Neural cell (in vitro differentiated cells): ENCODE results near the gene ZDHHC7. TPM values are rescaled to one million over a fixed set of nuclear protein-coding genes. Genes with fewer than 3 reads are reported as not detected.
A peak's percentile ranks its signal among the peaks of the same experiment; 100 is the strongest.

Experiments
- H2AFZ ChIP-seq: fragments of 200-600, 300-800 bp; sonication (generic), shearing (Covaris generic); 2 replicates; pipeline ENCODE4 v1.6.0; 2014; ENCODE audit warnings: low read depth, mild to moderate bottlenecking, antibody characterized with exemption, low read length, moderate library complexity
- H3F3A ChIP-seq: fragments of 200-600 bp; shearing (Covaris generic); 2 replicates; pipeline ENCODE4 v1.6.1; 2016; ENCODE audit warnings: mild to moderate bottlenecking, moderate library complexity, mixed read lengths, antibody characterized with exemption, low read length; ENCODE audit not compliant: insufficient read depth, poor library complexity, severe bottlenecking
- H3K27ac ChIP-seq: fragments of 200-600, 300-800 bp; sonication (generic), shearing (Covaris generic); 2 replicates; pipeline ENCODE4 v1.5.1; 2014; ENCODE audit warnings: mild to moderate bottlenecking, low read length, moderate library complexity
- H3K27me3 ChIP-seq: fragments of 300-800, 200-600 bp; sonication (generic), shearing (Covaris generic); 2 replicates; pipeline ENCODE4 v1.6.0; 2014; ENCODE audit warnings: mild to moderate bottlenecking, low read depth, low read length, moderate library complexity; ENCODE audit not compliant: insufficient read depth
- H3K36me3 ChIP-seq: fragments of 300-800, 200-600 bp; sonication (generic), shearing (Covaris generic); 2 replicates; pipeline ENCODE4 v1.5.1; 2014; ENCODE audit warnings: mild to moderate bottlenecking, antibody characterized with exemption, low read length, moderate library complexity; ENCODE audit not compliant: insufficient read depth
- H3K4me2 ChIP-seq: fragments of 300-800, 200-600 bp; sonication (generic), shearing (Covaris generic); 2 replicates; pipeline ENCODE4 v1.6.0; 2014; ENCODE audit warnings: mild to moderate bottlenecking, low read length
- H3K4me3 ChIP-seq: fragments of 300-800, 200-600 bp; sonication (generic), shearing (Covaris generic); 2 replicates; pipeline ENCODE4 v1.5.1; 2014; ENCODE audit warnings: mild to moderate bottlenecking, low read length, moderate library complexity
- H3K79me2 ChIP-seq: fragments of 200-600 bp; shearing (Covaris generic); replicated peaks from 2 replicates; pipeline ENCODE4 v1.6.0; 2014; ENCODE audit warnings: mild to moderate bottlenecking, low read length, moderate library complexity; ENCODE audit not compliant: insufficient read depth
- H3K9ac ChIP-seq: fragments of 300-800, 200-600 bp; sonication (generic), shearing (Covaris generic); 2 replicates; pipeline ENCODE4 v1.6.1; 2016; ENCODE audit warnings: mild to moderate bottlenecking, low read length, mixed read lengths
- H3K9me2 ChIP-seq: fragments of 200-600 bp; shearing (Covaris generic); 2 replicates; pipeline ENCODE4 v1.6.1; 2016; ENCODE audit warnings: mild to moderate bottlenecking, low read length, mixed read lengths; ENCODE audit not compliant: insufficient read depth
- H3K9me3 ChIP-seq: fragments of 200-600, 300-800 bp; sonication (generic), shearing (Covaris generic); 2 replicates; pipeline ENCODE4 v1.6.1; 2016; ENCODE audit warnings: mild to moderate bottlenecking, mixed run types, low read length, moderate library complexity, mixed read lengths
- H4K20me1 ChIP-seq: fragments of 200-600 bp; shearing (Covaris generic); 2 replicates; pipeline ENCODE4 v1.6.1; 2016; ENCODE audit warnings: mild to moderate bottlenecking, mixed run types; ENCODE audit not compliant: insufficient read depth
- CTCF ChIP-seq: fragments of 450-650 bp; IDR thresholded peaks from 2 replicates; pipeline ENCODE4 v1.5.1; 2014; ENCODE audit warnings: antibody characterized with exemption, mild to moderate bottlenecking, moderate library complexity; ENCODE audit not compliant: poor library complexity, severe bottlenecking
- EP300 ChIP-seq: fragments of 450-650 bp; conservative IDR thresholded peaks from 2 replicates; pipeline ENCODE4 v1.6.1; 2014; ENCODE audit warnings: antibody characterized with exemption, mild to moderate bottlenecking, moderate library complexity; ENCODE audit not compliant: poor library complexity, severe bottlenecking
- EZH2 ChIP-seq: fragments of 200-600, 300-800 bp; shearing (Covaris generic), sonication (generic); IDR thresholded peaks from 2 replicates; pipeline ENCODE4 v1.6.1; 2014; ENCODE audit warnings: antibody characterized with exemption, low read length, borderline replicate concordance, mild to moderate bottlenecking; ENCODE audit not compliant: insufficient read depth, poor library complexity, severe bottlenecking
- MXI1 ChIP-seq: fragments of 450-650 bp; conservative IDR thresholded peaks from 2 replicates; pipeline ENCODE4 v1.6.1; 2014; ENCODE audit warnings: antibody characterized with exemption, mild to moderate bottlenecking; ENCODE audit not compliant: poor library complexity, severe bottlenecking
- POLR2AphosphoS5 ChIP-seq: IDR thresholded peaks from 2 replicates; pipeline ENCODE4 v1.6.1; 2012
- RAD21 ChIP-seq: fragments of 450-650 bp; conservative IDR thresholded peaks from 2 replicates; pipeline ENCODE4 v1.6.1; 2014; ENCODE audit warnings: antibody characterized with exemption, mild to moderate bottlenecking, moderate library complexity
- REST ChIP-seq: IDR thresholded peaks from 2 replicates; pipeline ENCODE4 v1.6.1; 2012; ENCODE audit warnings: borderline replicate concordance
- SMC3 ChIP-seq: fragments of 450-650 bp; conservative IDR thresholded peaks from 2 replicates; pipeline ENCODE4 v1.6.1; 2014; ENCODE audit warnings: antibody characterized with exemption, mild to moderate bottlenecking, moderate library complexity; ENCODE audit not compliant: poor library complexity
- TAF1 ChIP-seq: IDR thresholded peaks from 2 replicates; pipeline ENCODE4 v1.6.1; 2012; ENCODE audit warnings: low read depth
- polyA plus RNA-seq: library from polyadenylated mRNA; depleted of rRNA; stranded (reverse); fragments of >200 nt; gene quantifications from 2 replicates; pipeline ENCODE4 v1.2.3, GENCODE V29; 2014

Gene ZDHHC7
- polyA plus RNA-seq, 1 donor from 2014 or later: 33.8 TPM

GRCh38 chr16:85014311-85014710 lies 3.0 kb upstream of the ZDHHC7 start:
- Histone ChIP-seq H3K9me2 (no peaks in the 10 kb centered on the region), H3K4me2 (no peak overlapping the region), H3K27ac (no peak overlapping the region), H3K27me3 (no peaks in the 10 kb centered on the region), H3K4me3 (no peak overlapping the region), H3K9ac (no peak overlapping the region), H4K20me1 (no peaks in the 10 kb centered on the region), H3K36me3 (no peaks in the 10 kb centered on the region), H3F3A (no peaks in the 10 kb centered on the region), H3K79me2 (peaks cover 14% of the 10 kb centered on the region), H3K9me3 (no peaks in the 10 kb centered on the region), H2AFZ (no peak overlapping the region)
- TF ChIP-seq EZH2: no peak
- TF ChIP-seq EP300: no peak
- no peak for TF ChIP-seq SMC3
- TF ChIP-seq POLR2AphosphoS5: no peak
- TF ChIP-seq TAF1: no peak
- no peak for TF ChIP-seq MXI1
- TF ChIP-seq REST: no peak
- TF ChIP-seq CTCF: no peak
- TF ChIP-seq RAD21: no peak

- no peaks in the 10 kb centered on the region for H3K27me3 ChIP-seq
- H3K4me3 ChIP-seq: peak overlapping the region; percentile 94
- H3K9me3 ChIP-seq: no peaks in the 10 kb centered on the region
- peak overlapping the region; percentile 100 for H2AFZ ChIP-seq
- no peaks in the 10 kb centered on the region for H3F3A ChIP-seq
- H4K20me1 ChIP-seq: no peaks in the 10 kb centered on the region
- peak; percentile 9 for TF ChIP-seq MXI1
- no peak for TF ChIP-seq RAD21
- no peak for TF ChIP-seq POLR2AphosphoS5
- TF ChIP-seq EZH2: no peak
- TF ChIP-seq EP300: no peak
- TF ChIP-seq CTCF: no peak
- TF ChIP-seq REST: peak; percentile 12
- peak overlapping the region; percentile 99 for H3K27ac ChIP-seq
- H3K9ac ChIP-seq: peak overlapping the region; percentile 97
- no peaks in the 10 kb centered on the region for H3K36me3 ChIP-seq
- peaks cover 32% of the 10 kb centered on the region for H3K79me2 ChIP-seq
- H3K9me2 ChIP-seq: no peaks in the 10 kb centered on the region
- H3K4me2 ChIP-seq: peak overlapping the region; percentile 59
Observed at GRCh38 chr16:85011846-85012284, 530 bp upstream of the ZDHHC7 start.
